Kidney capillary endothelial cell (primary cell): ENCODE measurements around the gene PYGM.

Experiments
- DNase-seq: peaks from one replicate; pipeline ENCODE4 v3.0.0-alpha.2; 2018; ENCODE audit warnings: low spot score

The PYGM gene

DNA sequence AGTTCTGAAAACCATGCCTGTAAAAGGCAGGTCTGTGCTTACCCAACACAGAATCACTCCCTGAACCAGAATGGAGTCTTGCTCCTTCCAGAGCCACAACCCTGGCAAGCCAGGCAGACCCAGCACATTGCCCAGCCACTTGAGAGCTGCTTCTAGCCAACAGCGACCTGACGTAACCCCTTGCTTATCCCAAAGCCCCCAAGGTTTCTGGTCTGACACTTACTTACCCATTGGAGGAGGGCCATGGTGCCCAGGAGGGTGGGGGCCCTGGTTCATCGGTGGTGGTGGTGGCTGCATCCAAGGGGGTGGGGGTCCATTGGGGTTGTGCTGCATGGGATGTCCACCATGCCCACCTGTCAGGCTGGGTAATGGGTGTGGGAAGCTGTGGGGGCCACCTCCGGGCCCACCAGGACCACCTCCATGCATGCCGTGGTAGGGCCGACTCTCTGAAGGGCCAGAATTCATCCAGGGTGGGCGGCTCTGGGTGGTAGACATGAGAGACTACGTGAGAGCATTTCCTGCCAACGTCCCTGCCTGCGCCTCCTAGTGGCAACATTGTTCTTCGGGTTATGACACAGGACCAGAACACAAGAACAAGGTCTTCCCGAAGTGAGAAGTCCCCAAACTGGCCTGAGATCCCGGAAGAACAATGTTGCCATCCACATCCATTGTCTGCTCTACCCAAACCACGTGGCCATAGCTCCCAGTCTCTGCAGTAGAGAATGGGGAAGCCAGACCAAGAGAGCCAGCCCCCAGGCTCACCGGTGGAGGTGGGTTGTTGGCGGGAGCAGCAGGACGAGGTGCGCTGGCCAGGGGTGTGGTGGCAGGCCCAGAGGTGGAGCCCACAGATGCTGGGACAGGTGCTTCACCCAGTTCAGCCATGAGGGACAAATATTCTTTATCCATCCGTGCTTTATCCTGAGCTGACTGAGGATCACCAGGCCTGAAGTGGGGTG is 7.8 kb upstream of the PYGM start:
- peak; percentile 75 for DNase-seq

DNA sequence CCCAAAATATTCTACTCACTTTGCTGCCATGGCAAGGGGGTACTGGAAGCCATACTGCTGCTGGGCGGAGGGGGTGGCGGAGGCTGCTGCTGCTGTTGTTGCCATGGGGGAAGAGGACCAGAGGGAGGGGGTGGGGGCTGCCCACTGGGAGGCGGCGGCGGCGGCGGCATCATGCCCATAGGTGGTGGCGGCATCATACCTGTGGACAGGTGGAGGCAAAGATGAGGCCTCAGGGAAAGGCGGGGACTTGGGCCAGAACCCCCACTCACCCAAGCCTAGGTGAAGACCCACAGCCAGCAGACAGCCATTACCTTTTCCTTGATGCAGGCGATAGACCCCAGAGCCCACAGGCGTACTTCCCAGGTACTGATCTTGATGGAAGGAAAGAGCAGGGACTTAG is 7.1 kb upstream of the PYGM start:
- no peak for DNase-seq

DNA sequence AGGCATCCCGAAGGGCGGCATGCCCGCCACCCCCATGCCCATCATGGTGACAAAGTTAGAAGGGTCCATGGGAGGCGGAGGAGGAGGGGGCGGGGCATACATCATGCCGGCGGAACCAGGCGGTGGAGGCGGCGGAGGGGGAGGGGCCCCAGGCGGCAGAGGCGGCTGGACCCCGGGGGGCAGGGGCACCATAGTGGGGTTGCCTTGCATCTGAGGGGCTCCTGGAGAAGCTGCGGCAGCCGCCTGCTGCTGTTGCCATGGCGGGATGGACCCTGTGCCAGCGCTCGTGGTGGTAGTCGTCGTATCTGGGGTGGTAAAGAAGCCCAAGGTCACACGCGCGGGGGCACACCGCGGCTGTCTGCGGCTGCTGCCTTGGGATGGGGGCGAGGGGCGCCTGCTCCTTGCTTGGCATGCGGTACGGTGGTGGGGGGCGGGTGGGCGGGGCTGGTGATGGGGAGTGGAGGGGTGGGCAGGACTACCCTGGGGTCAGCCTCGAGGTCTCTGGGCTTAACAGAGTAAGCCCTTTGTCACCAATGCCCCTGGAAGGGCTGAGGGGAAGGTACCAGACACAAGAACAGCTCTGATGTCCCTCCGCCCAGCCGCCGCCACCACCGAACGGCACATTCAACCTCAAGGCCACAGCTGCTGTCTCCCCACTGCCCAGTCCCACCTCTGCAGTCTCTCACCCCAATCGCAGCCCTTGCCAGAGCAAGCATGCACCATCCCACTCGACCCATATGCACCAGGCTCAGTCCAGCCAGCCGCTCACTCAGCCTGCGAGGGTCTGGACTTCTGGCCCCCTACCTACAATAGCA is 6.3 kb upstream of the PYGM start:
- DNase-seq: no peak

DNA sequence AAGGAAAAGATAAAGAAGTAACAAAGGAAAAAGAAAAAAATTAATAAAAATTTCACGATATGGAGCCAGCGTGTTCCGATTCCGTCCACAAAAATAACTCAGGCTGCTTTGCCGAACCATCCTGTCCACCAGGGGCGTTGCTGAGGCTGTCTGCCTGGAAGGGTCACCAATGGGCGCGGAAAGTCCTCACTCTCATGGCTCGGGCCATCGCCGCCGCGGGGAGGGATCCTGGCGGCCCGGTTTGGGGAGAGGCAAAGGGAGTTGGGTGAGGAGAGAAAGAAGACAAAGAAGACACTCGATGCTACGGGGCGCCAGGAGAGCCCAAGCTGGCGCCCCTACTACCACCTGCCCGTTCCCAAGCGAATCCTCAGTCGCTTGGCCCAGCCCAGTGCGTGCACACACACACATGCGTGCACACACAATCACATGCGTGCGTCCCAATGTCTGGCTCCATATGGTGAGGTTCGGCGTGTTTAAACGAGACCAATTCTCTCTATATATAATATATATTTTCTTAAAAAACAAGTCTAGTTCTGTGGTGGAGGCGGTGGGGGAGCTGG is 5.6 kb upstream of the PYGM start:
- no peak for DNase-seq

DNA sequence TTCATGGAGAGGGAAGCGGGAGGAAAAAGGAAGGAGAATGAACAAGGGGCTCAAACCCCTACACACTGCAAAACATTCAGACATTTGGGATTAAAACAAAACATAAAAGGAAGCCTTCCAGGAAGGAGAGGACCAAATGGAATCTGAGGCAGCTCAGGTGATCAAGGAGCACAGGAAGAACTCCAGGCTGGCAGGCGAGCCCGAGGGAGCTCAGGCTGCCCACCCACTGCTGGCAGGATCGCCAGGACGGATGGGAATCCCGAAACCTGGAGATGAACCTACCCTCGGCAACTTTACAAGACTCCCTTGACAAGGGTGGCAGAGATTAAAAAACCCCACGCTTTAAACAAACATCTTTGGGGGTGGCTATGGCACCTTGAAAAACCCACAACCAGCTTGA is 5.0 kb upstream of the PYGM start:
- no peak for DNase-seq

DNA sequence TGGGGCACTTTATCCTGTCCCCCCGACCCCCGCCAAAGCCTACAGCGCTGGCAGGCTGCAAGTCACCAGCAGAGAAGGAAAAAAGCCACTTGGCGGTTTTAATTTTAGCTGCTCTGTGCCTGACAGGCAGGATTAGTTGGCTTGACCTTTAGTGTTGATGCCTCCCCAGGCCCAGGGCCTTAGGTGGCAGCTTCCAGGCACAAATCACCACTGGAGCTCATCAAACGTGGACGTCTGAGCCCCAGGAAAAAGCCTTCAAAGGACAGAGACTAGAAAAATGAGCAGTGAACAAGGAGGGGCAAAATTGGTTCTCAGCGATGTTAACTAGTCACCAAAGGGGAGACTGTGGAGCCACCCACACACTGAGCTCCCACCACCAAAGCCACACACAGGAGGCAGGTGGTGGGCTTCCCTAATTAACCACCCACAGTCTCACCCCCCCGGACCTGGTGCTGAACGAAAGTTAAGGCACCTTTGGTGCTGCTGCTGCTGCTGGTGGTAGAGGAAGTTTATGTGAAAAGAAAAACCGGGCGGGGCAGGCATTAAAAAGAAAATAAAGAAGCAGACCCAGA is 4.4 kb upstream of the PYGM start:
- no peak for DNase-seq

DNA sequence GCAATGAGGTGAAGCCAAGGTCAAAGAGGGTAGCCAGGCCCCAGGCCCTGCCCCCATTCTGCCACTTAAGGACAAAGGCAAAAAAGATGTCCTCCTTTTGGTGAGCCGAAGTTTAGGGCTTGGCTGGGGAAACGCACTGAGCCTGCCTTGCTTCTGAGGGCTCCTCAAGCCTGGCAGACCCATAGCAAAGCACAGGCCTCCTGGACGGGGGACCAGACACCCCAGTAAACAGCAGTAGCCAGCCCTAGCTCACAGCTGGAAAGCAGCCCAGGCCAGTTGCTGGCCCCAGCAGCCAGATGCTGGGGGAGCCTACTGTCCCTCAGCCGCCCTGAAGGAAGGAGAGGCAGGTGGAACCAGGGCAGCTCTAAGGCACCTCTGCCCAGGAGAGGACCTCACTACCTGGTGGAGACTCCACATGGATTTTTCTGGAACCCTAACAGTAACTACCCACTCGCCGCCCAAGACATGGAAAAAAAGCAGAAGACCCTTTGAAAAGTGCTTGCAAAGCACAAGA is 3.8 kb upstream of the PYGM start:
- no peak for DNase-seq

DNA sequence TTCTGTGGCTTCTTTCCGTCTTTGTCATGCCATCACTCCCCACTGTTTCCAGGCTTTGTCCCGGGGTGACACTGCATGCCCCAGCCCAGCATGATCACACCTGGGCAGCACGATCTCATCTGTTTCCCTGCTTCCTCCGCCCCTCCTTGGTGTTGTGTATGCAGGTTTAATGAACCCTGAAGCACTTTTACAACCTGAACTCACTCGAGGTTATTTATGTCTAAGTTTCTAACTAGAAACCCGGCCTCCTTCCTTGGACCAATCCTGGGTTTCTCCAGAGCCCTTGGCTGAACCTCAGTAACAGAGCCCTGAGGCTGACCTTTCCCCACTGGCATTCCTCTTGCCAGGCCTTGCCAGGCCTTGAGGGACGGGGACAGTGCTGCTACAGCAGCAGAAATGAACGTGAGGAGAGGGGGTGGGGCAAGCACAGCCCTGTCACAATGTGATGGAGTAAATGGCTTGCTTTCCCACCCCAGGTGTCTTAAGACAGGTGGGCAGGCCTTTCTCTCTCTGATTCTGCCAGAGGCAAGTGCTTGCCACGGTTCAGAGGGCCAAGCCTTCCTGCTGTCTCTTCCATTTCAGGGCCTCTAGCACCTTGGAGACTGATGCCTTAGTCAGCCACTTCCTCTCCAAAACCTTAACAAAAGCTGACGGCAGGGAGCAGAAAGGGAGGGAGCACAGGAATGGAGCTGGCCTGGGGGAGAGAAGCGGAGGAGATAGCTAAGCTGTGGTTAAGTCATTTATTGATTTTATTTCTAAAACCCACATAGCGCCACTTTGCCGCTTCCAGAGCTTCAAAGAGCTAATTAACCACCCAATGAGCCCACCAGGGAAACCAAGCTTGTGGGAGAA is 3.1 kb upstream of the PYGM start:
- peak; percentile 72 for DNase-seq

DNA sequence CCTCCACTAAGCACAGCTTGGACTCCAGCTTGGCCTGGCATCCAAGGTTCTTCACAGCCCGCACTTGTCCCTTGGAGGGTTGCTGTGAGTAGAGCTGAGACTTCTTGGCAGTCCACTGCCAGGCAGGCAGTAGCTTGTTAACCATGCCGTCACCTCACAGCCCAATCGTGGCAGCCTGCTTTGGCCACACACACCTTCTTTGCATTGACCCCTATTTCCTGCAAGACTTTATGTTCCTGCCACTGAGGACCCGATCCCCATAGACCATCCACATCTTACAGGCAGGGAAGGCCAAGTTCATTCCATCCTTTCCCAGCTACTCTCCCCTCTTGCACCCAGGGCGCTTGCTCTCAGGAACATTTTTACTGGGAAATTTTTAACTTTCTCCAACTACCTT is 2.5 kb upstream of the PYGM start:
- DNase-seq: no peak

DNA sequence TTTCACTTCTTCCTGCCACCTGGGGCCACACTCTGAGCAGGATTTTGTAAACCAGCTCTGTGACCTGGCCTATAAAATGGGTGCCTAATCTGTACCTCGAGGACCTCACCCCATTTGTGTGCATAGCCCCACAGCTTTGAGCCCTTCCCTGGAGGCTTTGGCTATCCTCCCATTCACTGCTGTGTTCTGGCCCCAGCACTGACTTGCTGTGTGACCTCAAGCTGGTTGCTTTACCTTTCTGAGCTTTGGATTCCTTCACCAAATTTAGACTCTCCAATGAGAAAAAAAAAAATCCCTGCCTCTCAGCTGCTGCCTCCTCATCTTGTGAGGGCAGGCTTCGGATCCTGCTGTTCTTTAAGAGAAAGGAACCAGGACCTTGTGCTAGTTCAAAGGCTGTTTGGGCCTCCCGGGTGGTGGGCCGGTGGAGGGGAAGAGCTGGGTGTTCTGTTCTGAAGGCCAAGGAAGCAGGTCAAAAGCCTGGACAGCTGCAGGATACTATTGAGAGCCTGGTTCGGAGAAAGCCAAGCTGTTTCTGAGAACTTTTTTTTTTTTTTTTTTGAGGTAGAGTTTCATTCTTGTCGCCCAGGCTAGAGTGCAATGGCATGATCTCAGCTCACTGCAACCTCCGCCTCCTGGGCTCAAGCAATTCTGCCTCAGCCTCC is 1.1 kb upstream of the PYGM start:
- no peak for DNase-seq

DNA sequence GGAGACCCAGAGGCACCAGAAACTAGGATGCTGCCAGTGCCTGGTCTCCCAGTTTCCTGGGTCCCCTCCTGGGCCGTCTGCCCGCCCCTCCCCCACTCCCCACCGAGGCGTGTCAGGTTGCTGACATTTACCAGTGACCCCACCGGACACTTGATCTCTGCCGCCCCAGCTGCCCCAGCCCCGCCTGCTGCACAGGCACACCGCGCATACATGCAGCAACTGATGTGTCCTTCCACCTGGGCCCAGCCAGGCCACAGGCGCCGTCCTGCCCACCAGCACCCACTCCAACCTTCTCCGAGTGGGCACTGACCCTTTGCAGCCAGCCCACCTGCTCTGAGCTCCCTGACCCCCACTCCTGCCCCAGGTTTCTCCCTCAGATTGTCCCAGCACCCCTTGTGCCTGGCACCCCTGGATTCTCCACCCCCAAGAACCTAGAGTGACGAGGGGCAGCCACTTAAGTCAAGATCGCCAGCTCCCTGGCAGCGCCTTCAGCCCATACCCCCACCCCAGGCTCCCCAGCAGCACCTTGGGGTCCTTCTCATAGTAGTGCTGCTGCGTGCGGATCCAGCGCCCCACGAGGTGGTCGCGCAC is 548 bp downstream of the PYGM start:
- DNase-seq: no peak

DNA sequence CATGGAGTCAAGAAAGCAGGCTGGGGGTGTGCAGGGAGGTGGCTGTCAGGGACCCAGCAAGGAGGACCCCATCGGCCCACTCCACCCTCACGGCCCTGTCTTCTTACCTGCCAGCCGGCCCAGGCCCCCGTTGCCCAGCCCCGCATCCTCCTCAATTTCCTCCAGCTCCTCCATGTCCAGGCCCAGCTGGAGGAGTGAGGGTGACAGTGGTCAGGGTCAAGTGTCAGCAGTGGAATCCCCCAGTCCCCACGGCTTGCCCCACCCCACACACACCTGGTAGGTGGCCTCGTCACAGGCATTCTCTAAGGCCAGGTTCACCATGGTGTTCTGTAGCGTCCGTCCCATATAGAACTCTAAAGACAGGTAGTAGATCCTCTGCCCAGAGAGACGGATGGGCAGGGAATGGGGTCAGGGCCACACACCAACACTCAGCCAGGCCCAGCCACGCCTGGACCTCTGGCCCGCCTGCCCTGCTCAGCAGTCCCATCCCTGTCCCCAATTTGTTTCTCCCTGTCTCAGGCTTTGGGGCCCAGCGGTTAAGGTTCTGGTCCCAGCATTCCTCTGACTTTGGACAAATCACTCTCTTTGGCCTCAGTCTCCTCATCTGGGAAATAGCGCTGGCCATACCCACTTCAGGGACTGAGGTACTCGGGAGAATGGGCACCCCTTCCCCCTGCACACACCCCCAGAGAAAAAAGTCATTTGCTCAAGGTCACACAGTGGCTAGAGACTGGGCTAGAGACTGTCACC is 1.3 kb downstream of the PYGM start:
- no peak for DNase-seq

DNA sequence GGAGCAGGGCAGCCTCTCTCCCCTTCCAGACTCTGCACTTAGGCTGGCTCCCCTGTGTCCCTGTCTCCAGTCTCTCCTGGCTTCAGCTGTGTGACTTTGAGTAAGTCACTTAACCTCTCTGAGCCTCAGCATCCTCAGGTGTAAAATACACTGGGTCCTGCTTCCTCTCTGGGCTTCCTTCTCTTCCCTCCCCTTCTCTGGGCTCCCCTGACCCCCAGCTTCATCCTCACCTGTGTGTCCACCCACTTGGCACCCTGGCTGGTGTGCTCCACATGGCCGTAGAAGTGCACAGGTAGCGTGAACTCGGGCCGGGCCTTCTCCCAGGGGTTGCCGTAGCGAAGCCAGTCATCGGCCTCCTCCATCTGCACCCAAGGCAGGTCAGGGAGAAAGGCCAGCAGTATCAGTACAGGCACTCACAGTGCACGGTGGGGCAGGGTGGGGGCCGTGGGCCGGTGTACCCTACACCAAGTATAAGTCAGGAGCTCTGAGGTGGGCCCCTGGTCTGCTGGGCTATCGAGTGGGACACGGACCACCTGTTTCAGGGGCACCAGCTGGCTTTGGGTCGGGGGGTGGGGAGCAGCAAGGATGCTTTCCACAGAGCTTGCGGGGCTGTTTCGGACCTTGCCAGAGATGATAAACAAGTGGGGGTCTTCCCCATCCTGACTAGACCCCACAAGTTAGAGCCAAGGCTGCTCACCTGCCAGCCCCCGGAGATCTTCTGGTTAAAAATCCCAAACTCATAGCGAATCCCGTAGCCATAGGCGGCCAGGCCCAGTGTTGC is 2.0 kb downstream of the PYGM start:
- no peak for DNase-seq

DNA sequence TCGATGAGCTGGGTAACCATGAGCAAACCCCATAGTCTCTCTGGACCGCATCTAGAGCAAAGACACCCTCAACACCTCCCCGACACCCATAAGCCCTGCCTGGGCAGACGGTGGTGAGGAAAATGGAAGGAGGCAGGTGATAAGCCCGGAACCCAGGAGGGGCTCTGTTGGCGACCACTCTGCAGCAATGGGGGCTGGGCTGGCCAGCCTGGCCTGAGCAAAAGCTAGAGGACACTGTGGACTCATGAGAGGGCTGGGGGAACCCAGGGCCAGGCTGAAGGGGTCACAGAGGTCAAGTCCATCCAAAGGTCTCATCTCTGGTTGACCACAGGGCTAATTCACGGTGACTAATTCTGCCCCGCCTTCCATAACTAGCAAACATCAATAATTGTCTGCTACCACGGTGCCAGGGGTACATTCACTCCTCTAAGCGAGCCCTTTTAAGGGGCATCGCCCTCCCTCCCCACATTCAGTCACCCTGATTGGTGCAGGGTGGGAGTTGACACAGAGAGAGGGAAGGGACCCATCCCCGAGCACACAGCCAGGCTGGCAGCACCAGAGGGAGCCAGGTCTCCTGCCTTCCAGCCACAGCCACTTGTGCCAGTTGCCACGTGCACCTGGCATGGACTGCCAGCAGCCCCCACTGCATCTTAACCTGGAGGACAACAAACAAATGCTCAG is 4.0 kb downstream of the PYGM start:
- no peak for DNase-seq

DNA sequence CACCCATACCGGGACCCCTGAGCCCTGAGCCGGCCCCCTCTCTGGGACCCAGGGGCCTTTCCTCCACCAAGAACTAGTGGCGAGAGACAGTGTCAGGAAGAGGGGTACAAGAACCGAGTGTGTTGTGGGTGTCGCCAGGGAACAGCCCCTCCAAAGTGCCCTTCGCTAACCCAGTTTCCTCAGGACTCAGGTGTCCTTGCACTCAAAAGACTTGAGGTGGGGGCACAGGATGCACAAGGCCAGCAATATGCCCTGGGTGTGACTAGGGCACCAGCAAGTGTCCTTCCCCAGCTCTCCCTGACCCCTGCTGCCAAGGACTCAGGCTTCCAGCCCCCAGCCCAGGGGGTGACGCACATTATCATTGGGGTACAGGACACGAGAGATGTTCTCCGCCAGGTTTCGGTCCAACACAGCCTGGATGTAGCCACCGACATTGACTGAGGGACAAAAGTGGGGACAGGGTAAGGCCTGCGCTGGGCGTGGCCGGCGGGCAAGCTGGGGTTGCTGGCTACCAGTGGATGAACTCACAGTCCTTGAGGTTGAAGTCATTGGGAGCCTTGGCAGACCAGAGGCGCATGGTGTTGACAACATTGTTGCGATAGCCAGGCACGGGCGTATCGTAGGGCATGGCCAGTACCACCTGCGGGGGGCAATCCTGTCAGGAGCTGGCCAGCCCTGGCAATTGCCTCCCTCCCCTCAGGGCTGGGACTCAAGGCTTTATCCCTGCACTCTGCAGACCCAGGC is 4.7 kb downstream of the PYGM start:
- no peak for DNase-seq

DNA sequence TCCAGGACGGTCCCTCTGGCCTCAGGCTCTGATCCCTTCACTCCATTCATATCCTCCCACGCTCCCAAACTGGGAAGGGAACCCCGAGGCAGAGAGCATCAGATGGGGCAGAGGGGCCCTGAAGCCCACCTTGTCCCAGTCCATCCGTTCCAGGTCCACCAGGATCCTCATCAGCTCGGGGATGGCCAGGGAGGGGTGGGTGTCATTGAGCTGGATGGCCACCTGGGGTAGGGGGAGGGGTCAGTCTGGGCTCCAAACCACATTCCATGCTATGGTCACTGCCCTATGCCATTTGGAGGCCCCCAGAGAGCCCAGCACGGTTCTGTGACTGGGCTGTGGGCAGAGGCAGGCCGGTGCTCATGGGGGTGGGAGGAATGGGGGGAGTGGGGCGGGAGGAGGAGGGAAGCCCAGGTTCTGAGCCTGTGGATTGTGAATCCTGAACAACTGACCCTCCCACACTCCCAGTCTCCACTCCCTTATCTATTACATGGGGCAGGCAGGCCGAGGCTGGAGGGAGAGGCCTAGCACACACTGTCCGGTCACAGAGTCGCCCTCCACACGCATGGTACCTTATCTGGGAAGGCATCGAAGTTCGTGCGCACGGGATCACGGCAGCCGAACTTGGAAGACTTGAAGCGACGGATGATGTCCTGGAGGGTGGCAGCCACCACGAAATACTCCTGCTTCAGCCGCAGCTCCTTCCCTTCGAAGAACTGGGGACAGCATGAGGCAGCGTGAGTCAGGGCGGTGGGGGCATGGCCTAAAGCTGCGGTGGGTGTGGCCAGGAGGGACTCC is 5.5 kb downstream of the PYGM start:
- DNase-seq: no peak
